T-helper 17 cell (primary cell): ENCODE measurements around the gene CROCC. TPM values are rescaled to one million over a fixed set of nuclear protein-coding genes. Genes with fewer than 3 reads are reported as not detected.
"Not testable (repeated sequence)": the region's sequence is repeated elsewhere in the genome, so short reads cannot be mapped to it uniquely, and the experiment has no call there.

ENCODE experiments used
- ATAC-seq: fragments of 150-1000 bp; cut with Tn5 transposase; 2 replicates; pipeline ENCODE4 v1.10.0; 2021; ENCODE audit warnings: mild to moderate bottlenecking, moderate library complexity
- DNase-seq, 3 donors: peaks; one replicate each; pipeline versions ENCODE4 v3.0.0 to v3.0.0-alpha.2; 2020 to 2021
- H3K9me3 ChIP-seq: one replicate; pipeline ENCODE4 v1.7.0; 2013; ENCODE audit warnings: low read length, mild to moderate bottlenecking; ENCODE audit not compliant: control insufficient read depth, poor library complexity, severe bottlenecking
- H3K27ac Mint-ChIP-seq: one replicate; pipeline ENCODE4 v1.8.0; 2022; ENCODE audit warnings: mild to moderate bottlenecking, moderate library complexity, mixed read lengths
- H3K27me3 Mint-ChIP-seq: one replicate; pipeline ENCODE4 v1.8.0; 2022; ENCODE audit warnings: mixed read lengths
- H3K36me3 Mint-ChIP-seq: one replicate; pipeline ENCODE4 v1.8.0; 2022; ENCODE audit warnings: low read depth, mixed read lengths
- H3K4me1 Mint-ChIP-seq: one replicate; pipeline ENCODE4 v1.8.0; 2022; ENCODE audit warnings: mild to moderate bottlenecking, mixed read lengths
- H3K4me3 Mint-ChIP-seq: one replicate; pipeline ENCODE4 v1.8.0; 2022; ENCODE audit warnings: mild to moderate bottlenecking, moderate library complexity, mixed read lengths
- total RNA-seq, 4 donors: library from RNA in 2 of 4; stranded (reverse) in 2 of 4; gene quantifications; one replicate each; pipeline ENCODE4 v1.2.3 and lab custom pipeline; 2022 to 2026

CROCC gene
- total RNA-seq, 2 donors from 2014 or later, result 52.4 to 55.9 TPM

GRCh38 chr1:16926491-16927073 lies 4.9 kb downstream of the CROCC start:
- peak overlapping the region; percentile 69 for H3K27ac Mint-ChIP-seq
- DNase-seq (no peak), ATAC-seq (no peak)
- H3K27me3 Mint-ChIP-seq, result no peaks in the 10 kb centered on the region
- no peaks in the 10 kb centered on the region for H3K9me3 ChIP-seq
- H3K4me3 Mint-ChIP-seq, result no peak overlapping the region
- peaks cover 49% of the 10 kb centered on the region for H3K4me1 Mint-ChIP-seq
- peaks cover 6% of the 10 kb centered on the region for H3K36me3 Mint-ChIP-seq

- H3K36me3 Mint-ChIP-seq, result peaks cover 6% of the 10 kb centered on the region
- no peaks in the 10 kb centered on the region for H3K27me3 Mint-ChIP-seq
- H3K4me1 Mint-ChIP-seq, result peaks cover 42% of the 10 kb centered on the region
- ATAC-seq, result no peak
- no peak for DNase-seq
- H3K4me3 Mint-ChIP-seq, result no peak overlapping the region
- H3K9me3 ChIP-seq, result no peaks in the 10 kb centered on the region
- H3K27ac Mint-ChIP-seq, result peak overlapping the region; percentile 69
Observed at GRCh38 chr1:16927256-16927655, 5.5 kb downstream of the CROCC start.

DNA sequence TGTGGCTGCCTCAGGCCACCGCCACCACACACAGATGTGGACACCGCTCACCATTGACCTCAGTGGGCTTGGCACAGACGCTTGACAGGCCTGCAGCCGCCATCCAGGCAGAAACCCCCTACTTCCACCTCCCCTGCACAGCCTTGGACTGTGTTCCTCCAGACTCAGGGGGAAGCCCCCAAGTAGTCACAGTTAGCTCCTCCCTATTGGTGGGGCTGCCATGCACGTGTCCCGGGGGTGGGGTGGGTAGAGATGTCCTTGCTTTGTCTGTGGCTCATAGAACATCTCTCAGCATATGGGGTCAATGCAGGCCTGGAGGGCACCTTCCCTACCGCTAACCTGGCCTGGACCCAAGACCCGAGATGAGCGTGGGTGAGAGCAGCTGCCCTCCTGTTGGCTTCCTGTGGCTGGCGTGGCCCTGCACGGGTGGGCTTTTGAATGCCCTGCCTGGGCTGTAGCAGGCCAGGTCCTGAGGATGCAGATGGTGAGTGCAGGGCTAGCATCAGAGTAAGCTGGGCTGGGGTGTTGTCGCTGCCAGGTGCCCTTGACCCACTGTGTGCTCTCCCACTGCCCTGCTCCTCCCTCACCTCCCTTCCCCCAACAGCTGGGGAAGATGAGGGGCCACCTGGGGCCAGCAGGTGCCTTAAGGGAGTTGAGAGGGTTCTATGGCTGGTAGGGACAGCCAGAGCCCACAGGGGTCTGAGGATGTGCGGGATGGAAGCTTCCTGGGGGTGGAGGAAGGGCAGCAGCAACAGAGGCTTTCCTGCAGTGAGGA lies 6.2 kb downstream of the CROCC start:
- no peaks in the 10 kb centered on the region for H3K27me3 Mint-ChIP-seq
- peaks cover 39% of the 10 kb centered on the region for H3K4me1 Mint-ChIP-seq
- H3K4me3 Mint-ChIP-seq, result no peak overlapping the region
- peaks cover 8% of the 10 kb centered on the region for H3K36me3 Mint-ChIP-seq
- ATAC-seq, result peak; percentile 42
- H3K9me3 ChIP-seq, result no peaks in the 10 kb centered on the region
- peak overlapping the region; percentile 69 for H3K27ac Mint-ChIP-seq
- DNase-seq, result no peak

DNA sequence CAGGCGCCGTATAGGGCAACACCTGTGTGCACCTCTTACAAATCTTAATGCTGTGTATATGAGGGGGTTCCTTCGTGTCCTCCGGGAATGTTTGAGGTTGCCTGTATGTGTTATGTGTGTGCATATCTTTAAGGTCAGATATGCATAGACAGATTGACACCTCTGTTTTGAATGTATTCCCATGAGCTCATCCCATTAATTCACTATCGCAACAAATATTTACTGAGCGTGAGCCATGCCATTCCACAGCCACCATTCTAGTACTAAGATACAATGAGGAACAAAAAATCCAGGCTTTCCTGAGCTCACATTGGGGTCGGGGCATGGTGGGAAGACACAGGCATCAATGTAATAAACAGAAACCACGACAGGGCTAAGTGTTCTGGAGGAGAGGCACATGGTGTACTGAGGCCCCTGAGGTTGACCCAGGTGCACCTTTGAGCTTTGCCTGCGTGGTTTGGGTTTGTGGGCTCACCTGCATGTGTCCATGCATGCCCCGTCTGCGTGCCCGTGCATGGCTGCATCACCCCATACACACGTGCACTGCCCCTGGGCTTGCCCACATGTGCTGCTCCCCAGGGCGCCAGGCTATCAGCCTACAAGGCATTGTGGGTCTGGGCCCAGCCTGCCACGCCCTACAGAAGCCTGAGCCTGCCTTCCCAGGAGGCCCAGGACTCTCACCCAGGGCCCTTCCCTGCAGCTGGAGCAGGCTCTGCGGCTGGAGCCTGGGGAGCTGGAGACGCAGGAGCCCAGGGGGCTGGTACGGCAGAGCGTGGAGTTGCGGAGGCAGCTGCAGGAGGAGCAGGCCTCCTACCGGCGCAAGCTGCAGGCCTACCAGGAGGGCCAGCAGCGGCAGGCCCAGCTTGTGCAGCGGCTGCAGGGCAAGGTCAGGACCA lies 7.7 kb downstream of the CROCC start:
- DNase-seq, H3K36me3 Mint-ChIP-seq, H3K4me3 Mint-ChIP-seq, ATAC-seq, H3K9me3 ChIP-seq, H3K27me3 Mint-ChIP-seq, H3K27ac Mint-ChIP-seq: not testable (repeated sequence)
- peaks cover 36% of the 10 kb centered on the region for H3K4me1 Mint-ChIP-seq

DNA sequence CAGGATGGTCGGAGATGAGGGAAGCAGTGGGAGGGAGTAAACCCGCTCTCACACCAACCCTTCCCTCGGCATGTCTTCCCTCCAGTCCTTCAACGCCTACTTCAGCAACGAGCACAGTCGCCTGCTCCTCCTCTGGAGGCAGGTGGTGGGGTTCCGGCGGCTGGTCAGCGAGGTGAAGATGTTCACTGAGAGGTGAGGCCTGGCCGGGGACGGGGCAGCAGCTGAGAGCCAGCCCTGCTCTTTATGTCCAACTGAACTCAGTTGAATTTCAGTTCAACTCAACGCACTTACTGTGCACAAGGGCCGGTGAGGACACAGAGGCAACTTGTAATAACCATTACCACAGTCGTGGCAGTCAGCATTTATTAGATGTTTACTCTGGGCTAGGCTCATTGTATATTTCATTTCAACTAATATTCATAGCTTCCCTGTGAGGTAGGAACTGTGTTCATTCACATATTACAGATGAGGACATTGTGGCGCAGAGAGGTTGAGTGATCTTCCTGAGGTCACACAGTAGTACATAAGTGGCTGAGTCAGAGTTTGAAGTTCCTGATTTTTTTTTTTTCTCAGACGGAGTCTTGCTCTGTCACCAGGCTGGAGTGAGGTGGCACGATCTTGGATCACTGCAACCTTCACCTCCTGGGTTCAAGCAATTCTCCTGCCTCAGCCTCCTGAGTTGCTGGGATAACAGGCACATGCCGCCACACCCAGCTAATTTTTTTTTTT lies 9.6 kb downstream of the CROCC start:
- H3K27me3 Mint-ChIP-seq, H3K9me3 ChIP-seq, H3K4me3 Mint-ChIP-seq, ATAC-seq, H3K27ac Mint-ChIP-seq, DNase-seq: not testable (repeated sequence)
- Mint-ChIP-seq H3K4me1 (peaks cover 25% of the 10 kb centered on the region), H3K36me3 (peaks cover 10% of the 10 kb centered on the region)

GRCh38 chr1:16933945-16934344 lies 12.2 kb downstream of the CROCC start:
- H3K4me1 Mint-ChIP-seq, result peaks cover 15% of the 10 kb centered on the region
- H3K4me3 Mint-ChIP-seq, H3K9me3 ChIP-seq, DNase-seq, H3K27me3 Mint-ChIP-seq, H3K27ac Mint-ChIP-seq, ATAC-seq: not testable (repeated sequence)
- peaks cover 12% of the 10 kb centered on the region for H3K36me3 Mint-ChIP-seq

- H3K36me3 Mint-ChIP-seq, H3K9me3 ChIP-seq, H3K27me3 Mint-ChIP-seq, H3K4me1 Mint-ChIP-seq, H3K4me3 Mint-ChIP-seq, H3K27ac Mint-ChIP-seq, DNase-seq, ATAC-seq: not testable (repeated sequence)
Observed at GRCh38 chr1:16936580-16936979, 14.8 kb downstream of the CROCC start.

DNA sequence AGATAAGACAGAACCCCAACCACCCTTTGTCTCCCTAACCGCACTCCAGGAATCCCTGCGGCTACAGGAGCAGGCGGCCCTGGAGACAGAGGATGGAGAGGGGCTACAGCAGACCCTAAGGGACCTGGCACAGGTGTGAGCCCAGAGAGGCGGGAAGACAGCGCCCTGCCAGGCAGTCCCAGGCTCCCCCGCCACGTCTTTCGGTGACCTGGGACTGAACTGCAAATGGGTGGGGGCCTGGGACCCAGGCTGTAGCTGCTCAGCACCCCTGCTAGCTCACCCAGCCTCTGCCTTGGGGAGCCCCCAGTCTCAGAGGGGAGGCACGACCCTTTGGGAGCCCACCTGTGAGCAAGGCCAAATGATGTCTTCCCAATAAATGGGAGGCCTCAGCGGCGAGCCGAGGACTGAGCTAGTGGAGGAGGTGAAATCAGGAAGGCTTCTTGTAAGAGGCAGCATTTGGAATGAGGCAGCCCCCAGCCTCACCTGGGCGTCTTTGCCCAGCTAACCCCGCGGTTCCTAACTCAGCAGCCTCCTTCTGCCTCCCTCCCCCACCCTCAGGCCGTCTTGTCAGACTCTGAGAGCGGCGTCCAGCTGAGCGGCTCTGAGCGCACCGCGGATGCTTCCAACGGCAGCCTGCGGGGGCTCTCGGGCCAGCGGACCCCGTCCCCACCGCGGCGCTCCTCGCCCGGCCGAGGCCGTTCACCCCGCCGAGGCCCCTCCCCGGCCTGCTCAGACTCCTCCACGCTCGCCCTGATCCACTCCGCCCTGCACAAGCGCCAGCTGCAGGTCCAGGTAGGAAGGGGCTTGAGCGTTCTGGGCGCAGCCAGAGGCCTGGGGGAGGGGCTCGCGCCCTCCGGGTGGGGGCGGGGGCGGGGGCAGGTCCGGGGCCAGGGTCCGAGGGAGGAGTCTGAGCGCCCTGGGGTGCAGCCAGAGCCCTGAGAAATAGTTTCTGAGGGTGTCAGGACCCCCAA lies 16.9 kb downstream of the CROCC start:
- ATAC-seq, result no peak
- no peak for DNase-seq
- no peak overlapping the region for H3K27ac Mint-ChIP-seq
- peaks cover 4% of the 10 kb centered on the region for H3K4me1 Mint-ChIP-seq
- H3K27me3 Mint-ChIP-seq, result no peaks in the 10 kb centered on the region
- H3K36me3 Mint-ChIP-seq, result peaks cover 7% of the 10 kb centered on the region
- H3K4me3 Mint-ChIP-seq, result no peak overlapping the region
- H3K9me3 ChIP-seq, result no peaks in the 10 kb centered on the region

GRCh38 chr1:16939386-16940180 lies 17.9 kb downstream of the CROCC start:
- H3K36me3 Mint-ChIP-seq, ATAC-seq, DNase-seq: not testable (repeated sequence)

GRCh38 chr1:16944038-16944437 lies 22.3 kb downstream of the CROCC start:
- H3K36me3 Mint-ChIP-seq, result peaks cover 11% of the 10 kb centered on the region
- H3K27ac Mint-ChIP-seq, result no peak overlapping the region
- DNase-seq, result no peak
- no peak for ATAC-seq
- no peaks in the 10 kb centered on the region for H3K27me3 Mint-ChIP-seq
- H3K4me1 Mint-ChIP-seq, result no peaks in the 10 kb centered on the region
- H3K4me3 Mint-ChIP-seq, result no peak overlapping the region
- no peaks in the 10 kb centered on the region for H3K9me3 ChIP-seq

More at GRCh38 chr1:16939386-16940180, 17.9 kb downstream of the CROCC start:
- not testable (repeated sequence) for H3K27ac Mint-ChIP-seq, H3K4me1 Mint-ChIP-seq, H3K9me3 ChIP-seq, H3K27me3 Mint-ChIP-seq, H3K4me3 Mint-ChIP-seq

DNA sequence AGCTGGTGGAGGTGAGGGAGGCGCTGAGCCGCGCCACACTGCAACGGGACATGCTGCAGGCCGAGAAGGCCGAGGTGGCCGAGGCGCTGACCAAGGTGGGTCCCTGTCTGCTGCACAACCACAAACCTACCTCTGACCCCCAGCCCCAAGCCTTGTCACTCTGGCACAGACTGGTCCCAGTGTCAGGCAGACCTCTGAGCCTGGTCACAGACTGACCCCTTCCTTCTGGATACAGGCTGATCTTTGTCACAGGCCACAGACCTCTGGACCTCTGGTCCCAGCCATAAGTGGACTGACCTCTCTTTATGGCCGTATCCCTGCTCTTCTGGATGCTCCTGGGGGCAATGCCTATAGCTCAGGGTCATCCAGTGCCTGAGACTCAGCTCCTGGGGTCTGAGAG lies 23.8 kb downstream of the CROCC start:
- not testable (repeated sequence) for ATAC-seq, H3K27me3 Mint-ChIP-seq, H3K9me3 ChIP-seq, H3K27ac Mint-ChIP-seq, H3K4me1 Mint-ChIP-seq, DNase-seq, H3K4me3 Mint-ChIP-seq
- peaks cover 11% of the 10 kb centered on the region for H3K36me3 Mint-ChIP-seq
